ENCODE measurements around the gene WNT16.

The WNT16 gene

GRCh38 chr7:121388950-121389349, 60.1 kb downstream of the WNT16 start:
- in situ Hi-C loops (cut with MboI; ENCODE audit: low sequenced_read_pairs) = no loop called here

DNA sequence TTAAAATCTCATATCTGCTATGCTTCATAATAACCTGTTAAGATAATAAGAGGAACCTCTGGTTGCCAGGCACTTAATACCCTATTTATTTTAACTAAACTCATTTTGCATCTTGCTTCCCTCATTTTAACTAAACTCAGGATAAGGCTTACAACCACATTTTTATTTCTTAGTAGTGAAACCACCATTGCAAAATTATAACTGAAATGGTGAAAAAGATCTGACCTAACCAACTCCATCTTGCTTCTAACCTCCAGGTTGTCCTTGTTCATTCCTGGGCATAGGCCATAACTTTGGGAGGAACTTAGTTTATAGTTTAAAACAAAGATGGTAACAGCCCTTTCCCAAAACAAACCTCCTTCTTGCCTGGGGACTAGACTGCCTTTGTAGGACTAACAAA, 61.3 kb downstream of the WNT16 start:
- in situ Hi-C loops (cut with MboI; ENCODE audit: low sequenced_read_pairs) = no loop called here

GRCh38 chr7:121390617-121391016, 61.8 kb downstream of the WNT16 start:
- in situ Hi-C loops (cut with MboI; ENCODE audit: low sequenced_read_pairs) = no loop called here
